Astrocyte of the spinal cord (primary cell): Measurements from ENCODE around the gene CACNA1I.

Experiments used
- DNase-seq: peaks from one replicate; pipeline ENCODE4 v3.0.0; 2011; ENCODE audit warnings: low read depth, low spot score
- H3K4me3 ChIP-seq: 2 replicates; pipeline ENCODE4 v1.5.1; 2011; ENCODE audit warnings: low read depth, mild to moderate bottlenecking, low read length, moderate library complexity
- CTCF ChIP-seq: IDR thresholded peaks from 2 replicates; pipeline ENCODE4 v1.5.1; 2012; ENCODE audit warnings: low read depth, mild to moderate bottlenecking, low read length, inconsistent platforms
- in situ Hi-C: cut with HindIII; loops from 2 replicates; pipeline ENCODE4 v1.10.0; 2017; ENCODE audit warnings: low sequenced_read_pairs

Gene CACNA1I

GRCh38 chr22:39530692-39531331 lies 39.7 kb upstream of the CACNA1I start:
- peak; percentile 36 for DNase-seq
- peak; percentile 28 for TF ChIP-seq CTCF
- in situ Hi-C loops = no loop called here
- H3K4me3 ChIP-seq = no peak overlapping the region

DNA sequence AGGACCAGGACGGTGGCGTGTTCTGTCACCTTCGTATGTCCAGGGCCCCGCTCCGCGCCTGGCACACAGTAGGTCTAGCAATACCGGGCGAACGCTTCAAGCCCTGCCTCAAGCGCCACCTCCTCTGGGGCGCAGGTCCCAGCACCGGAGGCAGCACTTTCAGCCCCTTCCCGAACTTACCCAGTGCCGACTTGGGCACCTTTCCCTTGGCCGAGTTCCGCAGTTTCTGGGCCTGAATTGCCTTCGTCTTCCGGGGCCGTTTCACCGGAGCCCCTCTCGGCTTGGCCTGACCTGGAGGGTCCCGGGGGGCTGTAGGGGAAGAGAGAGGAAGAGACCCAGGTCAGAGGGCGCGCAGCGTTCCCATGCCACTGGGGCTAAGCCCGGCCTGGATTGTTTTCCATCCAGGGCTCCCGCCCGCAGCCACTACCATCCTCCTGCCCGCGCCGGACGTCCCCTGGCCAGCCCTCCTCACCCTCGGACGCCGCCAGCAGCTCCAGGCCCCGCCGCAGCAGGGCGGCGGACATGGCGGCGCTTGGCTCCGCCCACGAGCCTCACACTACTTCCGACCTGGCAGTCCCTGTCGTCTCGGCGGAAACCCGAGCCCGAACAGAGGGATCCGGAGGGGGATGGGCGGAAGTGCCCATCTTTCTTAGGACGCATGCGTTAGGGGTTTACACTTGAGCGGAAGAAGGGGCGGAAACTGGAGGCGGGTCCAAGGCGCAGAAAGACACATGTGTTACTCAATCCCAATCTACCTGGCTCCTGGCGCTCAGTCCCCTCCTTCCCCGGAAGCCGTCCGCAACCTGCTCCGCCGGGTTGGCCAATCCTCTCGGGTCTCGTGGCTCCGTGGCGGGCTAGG lies 38.1 kb upstream of the CACNA1I start, which contains the start of gene RPS19BP1:
Gene RPS19BP1 (minus strand): TSS at position 534 of the 859 bp plus-strand sequence. CDS start 10 bp downstream, at position 524.
- in situ Hi-C loops = no loop called here
- peak; percentile 100 for DNase-seq
- TF ChIP-seq CTCF = no peak
- peak within 1 kb of the TSS; percentile 76 for H3K4me3 ChIP-seq

DNA sequence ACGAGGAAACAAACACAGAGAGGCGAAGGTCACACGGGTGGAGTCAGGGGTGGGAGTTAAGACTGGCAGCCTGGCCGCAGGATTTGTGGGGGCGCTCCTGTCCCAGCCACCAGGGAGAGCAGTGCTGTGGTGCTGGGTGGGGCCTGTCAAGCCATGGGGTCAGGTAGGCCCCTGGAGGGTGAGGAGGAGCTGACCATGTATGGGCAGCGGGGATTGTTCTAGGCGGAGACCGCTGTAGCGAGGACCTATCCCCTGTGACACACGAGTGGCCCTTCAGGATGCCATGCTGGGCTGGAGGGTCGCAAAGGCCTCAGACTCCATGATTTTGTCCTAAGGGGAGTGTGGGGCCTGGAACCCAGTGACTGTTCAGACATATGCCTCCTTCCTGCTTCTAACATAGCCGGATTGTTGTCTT lies 36.5 kb upstream of the CACNA1I start:
- in situ Hi-C loops = no loop called here
- DNase-seq = no peak
- TF ChIP-seq CTCF = no peak
- no peak overlapping the region for H3K4me3 ChIP-seq

DNA sequence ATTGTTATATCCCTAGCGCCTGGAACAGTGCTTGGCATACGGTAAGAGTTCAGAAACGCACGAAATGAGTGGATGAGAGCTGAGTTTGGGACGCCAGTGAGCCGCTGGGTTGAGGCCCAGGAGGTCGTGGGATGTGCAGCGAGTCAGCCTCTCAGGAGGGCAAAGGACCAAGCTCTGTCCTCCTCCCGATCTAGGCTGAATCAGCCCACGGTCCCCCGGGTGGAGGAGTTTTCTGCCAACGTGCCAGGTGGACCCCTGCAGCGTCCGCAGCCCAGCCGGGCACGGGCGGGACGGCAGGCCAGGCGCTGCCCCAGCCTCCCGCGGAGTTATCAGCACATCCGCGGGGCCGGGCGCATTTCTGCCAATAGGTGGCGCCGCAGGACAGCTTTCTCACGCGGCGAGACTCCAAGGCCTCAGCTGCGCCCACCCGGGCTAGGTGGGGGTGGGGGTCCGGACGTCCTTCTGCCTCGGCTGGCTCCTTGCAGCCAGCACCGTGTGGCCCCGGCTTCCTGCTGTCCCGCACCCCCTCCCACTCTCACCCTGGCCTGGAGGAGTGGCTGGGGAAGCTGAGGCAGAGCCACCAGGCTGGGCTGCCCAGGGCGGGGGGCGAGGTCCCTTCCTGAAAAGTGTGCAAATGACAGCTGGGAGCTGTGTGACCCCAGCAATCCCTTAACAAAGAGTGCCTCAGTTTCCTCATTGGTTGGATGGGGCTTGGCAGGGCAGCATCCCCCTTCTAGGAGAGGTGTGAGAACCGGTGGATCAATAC lies 35.8 kb upstream of the CACNA1I start:
- TF ChIP-seq CTCF = peak; percentile 83
- peak; percentile 64 for DNase-seq
- in situ Hi-C loops = no loop called here
- no peak overlapping the region for H3K4me3 ChIP-seq

- TF ChIP-seq CTCF = no peak
- no peak overlapping the region for H3K4me3 ChIP-seq
- in situ Hi-C loops = no loop called here
- no peak for DNase-seq
Observed at GRCh38 chr22:39535357-39535725, 35.2 kb upstream of the CACNA1I start.

- in situ Hi-C loops = no loop called here
- TF ChIP-seq CTCF = no peak
- no peak overlapping the region for H3K4me3 ChIP-seq
Observed at GRCh38 chr22:39535831-39536449, 34.6 kb upstream of the CACNA1I start.

More at GRCh38 chr22:39535831-39536449, 34.6 kb upstream of the CACNA1I start:
- no peak for DNase-seq
